DOHH2 (cell line): ENCODE measurements around the gene CFAP251.

Source experiments
- CTCF ChIP-seq: fragments of 200-600 bp; sonication (generic); IDR thresholded peaks from one replicate; pipeline ENCODE4 v1.5.1; 2014; ENCODE audit warnings: antibody characterized with exemption, mild to moderate bottlenecking, low read depth, low read length; ENCODE audit not compliant: poor library complexity, severe bottlenecking
- EZH2phosphoT487 ChIP-seq: fragments of 200-600 bp; sonication (generic); IDR thresholded peaks from 2 replicates; pipeline ENCODE4 v1.6.1; 2017; ENCODE audit warnings: borderline replicate concordance, mild to moderate bottlenecking, antibody characterized with exemption, low read length, moderate library complexity, mixed read lengths

GRCh38 chr12:121939992-121940766 is 21.8 kb downstream of the CFAP251 start:
- TF ChIP-seq CTCF (no peak), EZH2phosphoT487 (no peak)
